Neural crest cell (in vitro differentiated cells): ENCODE results near the gene CYP2U1. TPM values are rescaled to one million over a fixed set of nuclear protein-coding genes. Genes with fewer than 3 reads are reported as not detected.

Source experiments
- DNase-seq: peaks from one replicate; pipeline ENCODE4 v3.0.0; 2021; ENCODE audit warnings: low read depth, mixed read lengths, low spot score
- H3K27ac Mint-ChIP-seq: one replicate; pipeline ENCODE4 v1.8.0; 2021; ENCODE audit warnings: mild to moderate bottlenecking, mixed read lengths; ENCODE audit not compliant: unreplicated experiment
- H3K27me3 Mint-ChIP-seq: 2 replicates; pipeline ENCODE4 v1.8.0; 2021; ENCODE audit warnings: low read depth, mild to moderate bottlenecking, mixed read lengths
- H3K36me3 Mint-ChIP-seq: 2 replicates; pipeline ENCODE4 v1.8.0; 2021; ENCODE audit warnings: low read depth, mild to moderate bottlenecking, mixed read lengths
- H3K4me1 Mint-ChIP-seq: 2 replicates; pipeline ENCODE4 v1.8.0; 2021; ENCODE audit warnings: mixed read lengths
- H3K4me3 Mint-ChIP-seq: one replicate; pipeline ENCODE4 v1.8.0; 2021; ENCODE audit warnings: mild to moderate bottlenecking, mixed read lengths
- H3K9me3 Mint-ChIP-seq: 2 replicates; pipeline ENCODE4 v1.8.0; 2021; ENCODE audit warnings: mixed read lengths
- total RNA-seq: library from RNA; stranded (reverse); gene quantifications from 2 replicates; pipeline ENCODE4 v1.2.1, GENCODE V29; 2021
- TF ChIP-seq, protein P1 (sequence below): fragments of 200-600 bp; sonication (generic); conservative IDR thresholded peaks from 2 replicates; pipeline ENCODE4 v1.5.0; 2021; ENCODE audit warnings: antibody characterized with exemption, mild to moderate bottlenecking

Gene CYP2U1
- total RNA-seq, 1 donor from 2014 or later, result 7.6 TPM

DNA sequence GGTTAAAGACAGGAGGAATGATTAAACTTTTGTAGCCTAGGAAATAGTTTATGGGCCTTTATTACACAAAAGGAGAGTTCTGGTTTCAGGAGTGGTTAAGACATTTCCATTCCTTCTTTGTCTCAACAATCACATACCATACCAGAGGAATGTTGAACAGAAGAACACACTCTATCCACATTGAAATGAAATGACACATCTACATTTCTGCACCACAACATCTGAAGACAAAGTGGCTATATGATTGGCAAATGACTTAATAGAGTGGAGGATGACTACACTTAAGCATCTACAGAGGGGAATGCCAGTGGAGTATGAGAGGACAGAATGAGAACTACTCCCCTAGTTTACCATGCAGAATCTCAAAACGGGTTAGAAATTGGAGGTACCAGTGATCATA, 8.0 kb downstream of the CYP2U1 start:
- TF ChIP-seq, protein P1, sequence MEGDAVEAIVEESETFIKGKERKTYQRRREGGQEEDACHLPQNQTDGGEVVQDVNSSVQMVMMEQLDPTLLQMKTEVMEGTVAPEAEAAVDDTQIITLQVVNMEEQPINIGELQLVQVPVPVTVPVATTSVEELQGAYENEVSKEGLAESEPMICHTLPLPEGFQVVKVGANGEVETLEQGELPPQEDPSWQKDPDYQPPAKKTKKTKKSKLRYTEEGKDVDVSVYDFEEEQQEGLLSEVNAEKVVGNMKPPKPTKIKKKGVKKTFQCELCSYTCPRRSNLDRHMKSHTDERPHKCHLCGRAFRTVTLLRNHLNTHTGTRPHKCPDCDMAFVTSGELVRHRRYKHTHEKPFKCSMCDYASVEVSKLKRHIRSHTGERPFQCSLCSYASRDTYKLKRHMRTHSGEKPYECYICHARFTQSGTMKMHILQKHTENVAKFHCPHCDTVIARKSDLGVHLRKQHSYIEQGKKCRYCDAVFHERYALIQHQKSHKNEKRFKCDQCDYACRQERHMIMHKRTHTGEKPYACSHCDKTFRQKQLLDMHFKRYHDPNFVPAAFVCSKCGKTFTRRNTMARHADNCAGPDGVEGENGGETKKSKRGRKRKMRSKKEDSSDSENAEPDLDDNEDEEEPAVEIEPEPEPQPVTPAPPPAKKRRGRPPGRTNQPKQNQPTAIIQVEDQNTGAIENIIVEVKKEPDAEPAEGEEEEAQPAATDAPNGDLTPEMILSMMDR, result no peak
- Mint-ChIP-seq H3K4me1 (peaks cover 3% of the 10 kb centered on the region), H3K9me3 (no peaks in the 10 kb centered on the region), H3K4me3 (no peak overlapping the region), H3K36me3 (peaks cover 11% of the 10 kb centered on the region), H3K27ac (no peak overlapping the region), H3K27me3 (no peaks in the 10 kb centered on the region)
- no peak for DNase-seq

- DNase-seq, result no peak
- Mint-ChIP-seq H3K27ac (no peak overlapping the region), H3K36me3 (peaks cover 21% of the 10 kb centered on the region), H3K9me3 (no peaks in the 10 kb centered on the region), H3K4me3 (no peak overlapping the region), H3K27me3 (no peaks in the 10 kb centered on the region), H3K4me1 (no peaks in the 10 kb centered on the region)
- TF ChIP-seq, protein P1, result no peak
Observed at GRCh38 chr4:107945809-107946208, 14.5 kb downstream of the CYP2U1 start.

GRCh38 chr4:107950746-107951540, 19.6 kb downstream of the CYP2U1 start:
- no peak for DNase-seq
- Mint-ChIP-seq H3K9me3 (peaks cover 4% of the 10 kb centered on the region), H3K27ac (no peak overlapping the region), H3K27me3 (no peaks in the 10 kb centered on the region), H3K4me3 (no peak overlapping the region), H3K4me1 (no peaks in the 10 kb centered on the region), H3K36me3 (peaks cover 17% of the 10 kb centered on the region)
- TF ChIP-seq, protein P1, result no peak

DNA sequence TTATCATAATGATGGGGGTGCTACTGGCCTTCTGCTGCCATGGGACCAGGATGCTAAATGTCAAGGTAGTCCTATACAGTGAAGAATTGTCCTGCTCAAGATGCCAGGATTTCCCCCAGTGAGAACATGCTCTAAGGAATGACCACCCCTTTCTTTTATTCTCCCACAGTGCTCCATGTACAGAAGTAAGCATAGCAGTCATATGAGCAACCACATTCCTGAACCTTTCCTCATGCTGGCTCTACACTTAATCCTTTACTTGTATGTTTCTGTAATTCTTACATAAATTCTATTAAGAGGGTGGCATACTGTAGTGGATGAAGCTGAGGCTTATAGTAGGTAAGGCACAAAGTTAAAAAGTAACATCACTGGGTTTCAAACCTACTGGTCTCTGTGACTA, 20.2 kb downstream of the CYP2U1 start:
- Mint-ChIP-seq H3K27ac (no peak overlapping the region), H3K36me3 (peaks cover 20% of the 10 kb centered on the region)
- TF ChIP-seq, protein P1, result no peak

DNA sequence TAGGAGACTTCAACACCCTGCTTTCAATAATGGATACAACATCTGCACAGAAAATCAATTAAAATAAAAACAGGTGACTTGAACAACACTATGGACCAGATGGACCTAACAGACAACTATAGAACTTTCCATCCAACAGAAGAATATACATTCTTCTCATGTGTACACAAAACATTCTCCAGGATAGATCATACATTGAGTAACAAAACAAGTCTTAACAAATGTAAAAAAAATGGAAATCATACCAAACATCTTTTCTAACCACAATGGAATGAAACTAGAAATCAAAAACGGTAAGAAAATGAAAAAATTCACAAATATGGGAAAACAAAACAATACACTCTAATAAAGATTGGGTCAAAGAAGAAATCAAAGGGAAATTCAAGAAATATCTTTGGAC, 24.7 kb downstream of the CYP2U1 start:
- Mint-ChIP-seq H3K9me3 (peaks cover 17% of the 10 kb centered on the region), H3K36me3 (peaks cover 22% of the 10 kb centered on the region)
- no peak for DNase-seq

More for the DNA sequence above, 20.2 kb downstream of the CYP2U1 start:
- Mint-ChIP-seq H3K27me3 (no peaks in the 10 kb centered on the region), H3K4me3 (no peak overlapping the region), H3K4me1 (no peaks in the 10 kb centered on the region), H3K9me3 (peaks cover 10% of the 10 kb centered on the region)
- no peak for DNase-seq

More for the DNA sequence above, 24.7 kb downstream of the CYP2U1 start:
- TF ChIP-seq, protein P1, result no peak
- H3K4me1 Mint-ChIP-seq, result no peaks in the 10 kb centered on the region
- no peaks in the 10 kb centered on the region for H3K27me3 Mint-ChIP-seq
- H3K4me3 Mint-ChIP-seq, result no peak overlapping the region
- no peak overlapping the region for H3K27ac Mint-ChIP-seq
